HG03280 (cell line): ENCODE measurements around the gene CPAMD8.
"Not testable (repeated sequence)": the region's sequence is repeated elsewhere in the genome, so short reads cannot be mapped to it uniquely, and the experiment has no call there.

Source experiments
- ATAC-seq: cut with Tn5 transposase; IDR thresholded peaks from one replicate; pipeline ENCODE4 v1.9.1; 2021; ENCODE audit warnings: mild to moderate bottlenecking, moderate library complexity; ENCODE audit not compliant: unreplicated experiment

The CPAMD8 gene

GRCh38 chr19:17043744-17044143, 17.1 kb upstream of the CPAMD8 start:
- ATAC-seq, result no peak

GRCh38 chr19:17041976-17042375, 15.4 kb upstream of the CPAMD8 start:
- ATAC-seq, result no peak

GRCh38 chr19:17037966-17038500, 11.4 kb upstream of the CPAMD8 start:
- ATAC-seq, result no peak

DNA sequence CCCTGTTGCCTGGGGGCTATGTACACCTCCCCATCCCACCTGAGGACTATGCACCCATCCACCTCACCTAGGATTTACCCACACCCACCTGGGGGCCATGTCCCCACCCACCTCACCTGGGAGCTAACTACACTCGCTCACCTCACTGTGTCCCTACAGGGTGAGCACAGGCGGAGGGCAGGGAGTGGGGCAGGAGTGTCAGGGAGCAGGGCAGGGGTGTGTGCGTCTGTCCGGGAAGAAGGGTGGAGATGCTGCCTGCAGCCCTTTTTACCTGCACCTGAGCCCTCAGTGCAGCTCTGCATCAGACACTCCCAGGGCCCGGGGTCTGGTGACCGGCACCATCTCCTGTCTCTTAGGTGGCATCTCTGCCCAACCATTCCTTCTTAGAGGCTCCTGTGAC, 10.6 kb upstream of the CPAMD8 start:
- ATAC-seq, result no peak

DNA sequence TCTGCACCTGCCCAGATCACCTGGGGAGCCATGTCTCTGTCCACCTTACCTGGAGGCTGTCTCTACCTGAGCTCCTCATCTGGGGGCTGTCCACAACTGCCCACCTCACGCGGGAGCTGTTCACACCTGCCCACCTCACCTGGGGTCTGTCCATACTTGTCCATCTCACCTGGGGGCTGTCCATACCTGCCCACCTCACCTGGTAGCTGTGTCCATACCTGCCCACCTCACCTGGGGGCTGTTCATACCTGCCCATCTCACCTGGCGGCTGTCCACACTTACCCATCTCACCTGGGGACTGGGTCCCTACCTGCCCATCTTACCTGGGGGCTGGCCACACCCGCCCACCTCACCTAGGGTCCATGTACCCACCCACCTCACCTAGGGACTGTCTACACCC, 10.0 kb upstream of the CPAMD8 start:
- no peak for ATAC-seq

DNA sequence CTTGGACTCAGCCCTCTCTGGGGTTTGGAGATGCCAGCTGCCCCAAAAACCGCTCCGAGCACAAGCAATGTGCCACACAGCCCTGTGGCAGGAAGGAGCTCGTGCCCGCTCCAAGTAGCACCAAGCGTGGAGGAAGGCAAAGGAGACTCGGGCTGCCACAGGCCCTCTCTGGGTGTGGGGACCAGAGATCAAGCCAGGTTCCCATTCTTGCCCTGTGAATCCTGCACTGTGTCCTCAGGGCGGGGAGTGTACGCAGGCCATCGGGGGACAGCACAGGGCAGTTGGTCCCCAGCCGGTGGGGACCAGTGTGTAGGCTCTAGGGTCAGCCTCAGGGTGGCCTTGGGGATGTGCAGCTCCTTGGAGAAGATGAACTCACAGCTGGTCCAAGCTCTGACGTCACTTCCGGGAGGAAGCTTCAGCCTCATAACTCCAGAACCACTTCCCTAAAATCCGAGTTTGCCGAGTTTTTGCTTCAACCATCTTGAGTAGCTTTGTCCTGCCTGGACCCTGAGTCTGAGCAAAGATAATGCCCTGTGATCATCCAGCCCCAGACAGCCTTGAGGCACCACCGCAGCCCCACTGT, 9.3 kb upstream of the CPAMD8 start:
- no peak for ATAC-seq

DNA sequence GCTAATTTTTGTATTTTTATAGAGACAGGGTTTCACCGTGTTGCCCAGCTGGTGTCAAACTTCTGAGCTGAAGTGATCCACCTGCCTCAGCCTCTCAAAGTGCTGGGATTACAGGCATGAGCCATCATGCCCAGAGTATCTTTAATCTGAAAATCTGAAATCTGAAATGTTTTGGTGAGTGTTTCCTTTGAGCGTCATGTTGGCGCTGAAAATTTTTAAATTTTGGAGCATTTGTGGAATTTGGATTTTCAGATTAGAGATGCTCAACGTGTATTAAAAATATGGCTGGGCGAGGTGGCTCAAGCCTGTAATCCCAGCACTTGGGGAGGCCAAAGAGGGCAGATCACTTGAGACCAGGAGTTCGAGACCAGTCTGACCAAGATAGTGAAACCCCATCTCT, 5.1 kb upstream of the CPAMD8 start:
- ATAC-seq, result no peak

GRCh38 chr19:17027535-17027975, 945 bp upstream of the CPAMD8 start:
- ATAC-seq, result no peak

GRCh38 chr19:17025991-17026658, 485 bp downstream of the CPAMD8 start:
- ATAC-seq, result no peak

DNA sequence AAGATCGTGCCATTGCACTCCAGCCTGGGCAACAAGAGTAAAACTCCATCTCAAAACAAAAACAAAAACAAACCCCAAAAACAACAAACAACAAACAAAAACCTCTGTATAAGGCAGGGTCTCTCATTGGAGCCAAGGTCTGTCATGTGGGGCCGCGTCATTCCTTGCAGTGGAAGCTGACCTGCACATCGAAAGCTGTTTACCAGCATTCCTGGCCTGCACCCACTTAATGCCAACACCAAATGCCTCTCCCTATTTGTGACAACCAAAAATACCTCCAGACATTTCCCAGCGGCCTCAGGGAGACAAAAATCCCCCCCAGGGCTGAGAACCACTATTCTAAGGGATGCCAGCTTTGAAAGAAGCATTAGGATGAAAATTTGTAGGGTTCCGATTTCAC, 1.2 kb downstream of the CPAMD8 start:
- ATAC-seq, result no peak

GRCh38 chr19:17024941-17025340, 1.7 kb downstream of the CPAMD8 start:
- not testable (repeated sequence) for ATAC-seq

GRCh38 chr19:17023805-17024204, 2.8 kb downstream of the CPAMD8 start:
- ATAC-seq, result no peak

DNA sequence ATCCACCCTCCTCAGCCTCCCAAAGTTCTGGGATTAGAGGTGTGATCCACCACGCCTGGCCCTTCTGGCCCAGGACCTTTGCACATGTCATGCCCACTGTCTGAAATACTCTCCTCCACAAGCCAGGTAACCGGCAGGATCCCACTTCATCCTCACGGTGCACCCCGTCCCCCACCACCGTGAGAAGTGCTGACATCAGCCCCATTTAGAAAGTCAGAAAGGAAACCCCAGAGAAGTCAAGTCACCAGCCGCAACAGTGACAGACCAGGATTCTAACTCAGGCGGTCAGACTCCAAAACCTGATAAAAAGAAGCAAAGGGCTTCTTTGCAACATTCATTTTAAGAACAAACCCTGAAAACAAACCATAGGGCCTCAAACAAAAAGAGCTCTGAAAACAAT, 3.9 kb downstream of the CPAMD8 start:
- ATAC-seq, result no peak

- ATAC-seq, result no peak
Measured at GRCh38 chr19:17021793-17022590, 4.6 kb downstream of the CPAMD8 start.

GRCh38 chr19:17021328-17021727, 5.3 kb downstream of the CPAMD8 start:
- no peak for ATAC-seq

GRCh38 chr19:17020823-17021222, 5.8 kb downstream of the CPAMD8 start:
- no peak for ATAC-seq

DNA sequence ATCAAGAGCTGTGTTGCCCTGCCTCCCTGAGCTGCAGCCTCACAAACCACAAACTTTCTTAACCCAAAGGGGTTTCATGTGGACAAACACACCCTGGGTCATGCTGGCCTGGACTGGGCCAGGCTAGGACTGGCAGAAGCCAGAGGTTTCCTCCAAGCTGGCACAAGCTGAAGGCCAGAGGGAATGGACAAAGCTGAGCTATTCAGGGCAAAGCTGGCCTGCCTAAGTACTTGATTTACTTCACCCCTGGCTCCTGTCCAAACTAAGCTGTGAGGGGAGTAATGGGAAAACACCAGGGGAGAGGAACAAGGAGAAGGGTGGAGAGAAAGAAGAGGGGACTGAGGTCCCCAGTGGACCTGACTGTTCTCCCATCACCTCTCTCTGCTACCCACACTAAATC, 6.2 kb downstream of the CPAMD8 start:
- no peak for ATAC-seq

- not testable (repeated sequence) for ATAC-seq
Measured at GRCh38 chr19:17014212-17014861, 12.3 kb downstream of the CPAMD8 start.

GRCh38 chr19:17011485-17011884, 15.1 kb downstream of the CPAMD8 start:
- ATAC-seq, result no peak

DNA sequence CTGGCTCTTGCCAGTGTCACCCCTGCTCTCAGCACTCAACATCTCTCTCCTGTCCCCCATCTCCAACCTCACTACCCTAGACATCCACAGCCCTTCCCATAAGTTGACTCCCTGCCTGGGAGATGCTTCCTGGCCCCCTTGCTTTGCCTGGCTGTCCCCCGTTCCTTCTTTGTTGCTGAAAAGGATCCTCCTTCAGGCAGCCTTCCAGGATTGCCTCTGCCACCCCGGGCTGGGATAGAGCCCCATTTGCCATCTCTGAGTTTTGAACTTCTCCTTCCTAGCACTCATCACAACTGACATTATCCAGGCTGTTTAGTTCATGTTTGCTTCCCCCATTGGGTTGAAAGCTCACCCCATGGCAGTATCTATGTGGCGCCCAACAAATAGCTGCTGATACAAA, 20.0 kb downstream of the CPAMD8 start:
- no peak for ATAC-seq

DNA sequence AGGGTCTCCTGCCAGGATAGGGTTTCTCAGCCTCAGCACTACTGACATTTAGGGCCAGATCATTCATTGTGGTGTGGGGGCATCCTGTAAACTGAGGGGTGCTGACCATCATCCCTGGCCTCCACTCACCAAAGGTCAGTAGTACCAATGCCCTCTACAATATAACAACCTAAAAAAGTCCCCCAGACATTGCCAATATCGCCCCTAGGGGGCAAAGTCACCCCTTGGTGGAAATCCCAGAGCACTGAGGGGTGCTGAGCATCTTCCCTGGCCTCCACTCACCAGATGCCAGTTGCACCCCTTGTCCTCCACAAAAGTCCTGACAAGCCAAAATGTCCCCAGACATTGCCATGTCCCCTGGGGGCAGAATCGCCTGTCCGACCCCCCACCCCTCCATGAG, 21.6 kb downstream of the CPAMD8 start:
- no peak for ATAC-seq
